Activated T-cell treated with anti-CD3 and anti-CD28 coated beads, Interleukin-2, amount 50 U/mL, for 24 hours (primary cell): Measurements from ENCODE around the gene TNRC6C.

Experiments used
- DNase-seq: peaks from one replicate; pipeline ENCODE4 v3.0.0-alpha.2; 2020
- H3K27ac Mint-ChIP-seq: 2 replicates; pipeline ENCODE4 v1.8.0; 2020; ENCODE audit warnings: mild to moderate bottlenecking, mixed read lengths
- H3K27me3 Mint-ChIP-seq: 2 replicates; pipeline ENCODE4 v1.8.0; 2020; ENCODE audit warnings: mixed read lengths
- H3K36me3 Mint-ChIP-seq: 2 replicates; pipeline ENCODE4 v1.8.0; 2020; ENCODE audit warnings: low read depth, mixed read lengths
- H3K4me1 Mint-ChIP-seq: 2 replicates; pipeline ENCODE4 v1.8.0; 2020; ENCODE audit warnings: low read depth, mixed read lengths
- H3K4me3 Mint-ChIP-seq: 2 replicates; pipeline ENCODE4 v1.8.0; 2020; ENCODE audit warnings: mild to moderate bottlenecking, moderate library complexity, mixed read lengths
- H3K9me3 Mint-ChIP-seq: 2 replicates; pipeline ENCODE4 v1.8.0; 2020; ENCODE audit warnings: mixed read lengths

Gene TNRC6C

DNA sequence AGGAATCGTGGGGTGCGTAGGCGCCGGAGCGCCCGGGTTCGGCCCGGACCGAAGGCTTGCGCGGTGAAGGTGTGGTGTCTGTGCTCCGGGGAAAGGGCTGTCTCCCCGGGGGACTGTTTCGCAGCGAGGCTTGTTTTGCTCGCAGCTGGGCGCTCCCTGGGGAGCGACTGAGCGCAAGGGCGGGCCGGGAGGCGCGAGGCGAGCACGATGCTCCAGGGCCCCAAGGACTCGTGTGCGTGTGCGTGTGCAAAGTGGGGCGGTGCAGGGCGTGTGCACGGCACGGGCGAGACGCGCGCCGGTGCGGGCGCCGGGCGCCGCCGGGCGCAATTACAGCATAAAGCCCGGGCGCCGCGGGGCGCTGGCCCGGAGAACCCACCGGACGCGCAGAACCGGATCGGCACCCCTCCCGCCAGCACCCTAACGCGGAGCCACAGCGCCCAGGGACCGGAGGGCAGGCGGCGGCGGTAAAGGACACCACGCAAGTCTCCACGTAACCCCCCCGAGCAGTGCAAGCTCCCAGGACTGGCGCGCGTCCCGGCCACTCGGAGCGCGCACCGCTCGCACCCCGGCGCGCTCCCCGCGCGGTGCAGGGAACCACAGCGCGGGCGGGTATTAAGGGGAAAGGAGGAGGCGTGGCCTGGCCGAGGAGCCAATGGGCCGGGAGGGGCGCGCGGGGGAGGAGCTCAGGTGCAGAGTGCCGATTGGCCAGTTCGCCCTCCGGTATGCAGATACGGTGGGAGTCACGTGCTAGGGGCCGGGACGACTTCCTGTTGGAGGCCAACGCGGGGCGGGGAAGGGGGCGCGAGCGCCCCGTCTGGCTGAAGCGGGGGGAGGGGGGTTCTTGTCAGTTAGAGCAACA is at the start of gene TNRC6C:
TNRC6C (plus strand) TSS at position 847 of the 859 bp plus-strand sequence. CDS start 45,504 bp downstream, outside the sequence.
- H3K4me1 Mint-ChIP-seq = peaks cover 46% of the 10 kb centered on the region
- peak; percentile 99 for DNase-seq

GRCh38 chr17:77909236-77909635 is 49.3 kb upstream of the TNRC6C start:
- no peak overlapping the region for H3K27ac Mint-ChIP-seq
- peaks cover 3% of the 10 kb centered on the region for H3K27me3 Mint-ChIP-seq
- no peak overlapping the region for H3K4me3 Mint-ChIP-seq

More for the DNA sequence above, at the start of gene TNRC6C:
- Mint-ChIP-seq H3K9me3 (no peaks in the 10 kb centered on the region), H3K4me3 (peak within 1 kb of the TSS; percentile 92), H3K27ac (peak within 1 kb of the TSS; percentile 90), H3K36me3 (peaks cover 15% of the 10 kb centered on the region), H3K27me3 (peaks cover 5% of the 10 kb centered on the region)

DNA sequence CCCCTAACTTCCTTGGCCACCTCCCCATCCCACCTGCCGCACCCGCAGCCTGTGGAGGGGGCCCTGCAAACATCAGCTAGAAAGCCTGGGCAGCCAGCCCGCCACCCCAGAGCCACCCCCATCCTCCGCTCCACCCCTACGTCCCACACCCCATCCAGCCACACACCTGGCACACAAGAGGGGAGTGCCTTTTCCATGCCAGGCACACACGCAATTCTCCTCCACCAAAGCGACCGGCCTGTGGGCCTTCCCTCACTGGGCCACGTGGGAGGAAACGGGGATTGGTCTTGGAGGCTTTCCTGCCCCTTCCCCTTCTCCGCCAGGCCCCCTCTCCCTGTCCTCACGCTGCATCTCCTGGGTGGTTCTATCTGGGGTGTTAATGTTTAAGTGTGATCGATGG is 48.7 kb upstream of the TNRC6C start:
- Mint-ChIP-seq H3K27ac (no peak overlapping the region), H3K36me3 (no peaks in the 10 kb centered on the region), H3K9me3 (no peaks in the 10 kb centered on the region), H3K27me3 (peaks cover 9% of the 10 kb centered on the region), H3K4me1 (no peaks in the 10 kb centered on the region), H3K4me3 (no peak overlapping the region)
- no peak for DNase-seq

More at GRCh38 chr17:77909236-77909635, 49.3 kb upstream of the TNRC6C start:
- H3K9me3 Mint-ChIP-seq = no peaks in the 10 kb centered on the region
- no peaks in the 10 kb centered on the region for H3K4me1 Mint-ChIP-seq
- no peaks in the 10 kb centered on the region for H3K36me3 Mint-ChIP-seq
- no peak for DNase-seq

DNA sequence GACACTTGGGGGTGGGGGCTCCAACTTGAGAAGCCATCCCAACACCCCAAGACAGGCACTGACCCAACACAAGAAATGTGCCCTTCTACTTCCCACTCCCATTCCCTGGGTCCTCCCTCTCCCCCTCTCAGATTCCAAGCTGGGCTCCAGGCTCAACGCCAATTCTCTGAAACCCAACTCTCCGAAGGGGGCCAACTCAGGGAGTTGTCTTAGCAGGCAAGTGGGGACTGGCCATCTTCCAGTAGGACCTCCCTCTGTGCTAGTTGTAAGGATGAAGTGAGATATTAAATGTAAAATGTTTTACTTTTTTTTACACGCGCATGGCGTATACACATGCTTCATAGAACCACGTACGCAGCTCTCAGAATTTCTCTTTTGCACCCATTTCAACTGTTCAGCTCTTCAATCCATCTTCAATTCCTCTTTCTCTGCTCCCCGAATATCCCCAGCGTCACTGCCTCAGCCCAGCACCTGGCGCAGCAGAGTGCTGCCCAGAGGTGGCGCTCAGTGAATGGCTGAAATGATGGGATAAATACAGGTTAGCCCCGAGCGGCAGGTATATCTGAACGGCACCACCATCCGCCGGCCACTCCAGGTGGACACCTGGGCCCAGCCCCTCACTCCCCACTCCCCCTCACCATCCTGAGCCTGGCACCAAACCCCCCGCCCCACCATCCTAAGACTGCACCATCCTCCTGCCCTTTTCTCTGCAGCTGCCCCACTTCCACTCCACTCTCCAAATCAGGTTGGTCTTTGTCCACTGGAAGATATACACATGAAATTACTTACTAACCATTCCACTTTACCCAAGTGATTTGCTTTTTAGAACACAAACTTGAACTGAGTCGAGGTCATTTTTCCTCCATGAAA is 43.9 kb upstream of the TNRC6C start:
- Mint-ChIP-seq H3K4me3 (no peak overlapping the region), H3K9me3 (no peaks in the 10 kb centered on the region), H3K36me3 (no peaks in the 10 kb centered on the region), H3K27ac (no peak overlapping the region), H3K27me3 (peaks cover 39% of the 10 kb centered on the region), H3K4me1 (peaks cover 13% of the 10 kb centered on the region)
- DNase-seq = no peak

DNA sequence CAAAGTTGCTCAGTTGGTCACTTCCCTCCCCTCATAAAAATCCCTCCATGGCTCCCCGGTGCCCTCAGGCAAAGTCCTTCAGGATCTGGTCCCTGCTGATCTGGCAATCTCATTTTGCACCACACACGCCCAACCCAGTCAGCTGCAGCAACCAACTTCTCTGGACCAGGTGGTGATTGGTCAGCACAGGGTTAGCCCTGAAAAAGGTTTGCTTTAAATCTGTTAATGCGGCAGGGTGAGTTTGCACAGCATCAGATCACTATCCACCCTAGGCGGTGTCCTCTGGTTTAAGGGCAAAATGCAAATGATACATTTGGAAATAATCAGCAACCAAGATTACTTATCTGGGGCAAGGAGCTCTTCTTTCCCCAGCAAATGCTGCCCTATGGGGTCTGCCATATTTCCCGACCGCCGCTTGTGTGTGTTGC is 42.9 kb upstream of the TNRC6C start:
- H3K27me3 Mint-ChIP-seq = peaks cover 39% of the 10 kb centered on the region
- no peak overlapping the region for H3K4me3 Mint-ChIP-seq
- H3K36me3 Mint-ChIP-seq = no peaks in the 10 kb centered on the region
- peaks cover 13% of the 10 kb centered on the region for H3K4me1 Mint-ChIP-seq
- H3K9me3 Mint-ChIP-seq = no peaks in the 10 kb centered on the region
- DNase-seq = no peak
- H3K27ac Mint-ChIP-seq = no peak overlapping the region

- Mint-ChIP-seq H3K36me3 (no peaks in the 10 kb centered on the region), H3K9me3 (no peaks in the 10 kb centered on the region), H3K27ac (no peak overlapping the region), H3K27me3 (peaks cover 39% of the 10 kb centered on the region), H3K4me1 (peaks cover 13% of the 10 kb centered on the region), H3K4me3 (no peak overlapping the region)
- DNase-seq = no peak
Observed at GRCh38 chr17:77916264-77916663, 42.2 kb upstream of the TNRC6C start.

- Mint-ChIP-seq H3K27me3 (peaks cover 39% of the 10 kb centered on the region), H3K4me3 (peak overlapping the region; percentile 24), H3K36me3 (no peaks in the 10 kb centered on the region), H3K27ac (peak overlapping the region; percentile 47), H3K9me3 (no peaks in the 10 kb centered on the region), H3K4me1 (peaks cover 13% of the 10 kb centered on the region)
- DNase-seq = no peak
Observed at GRCh38 chr17:77916703-77917481, 41.6 kb upstream of the TNRC6C start.

GRCh38 chr17:77919276-77919675 is 39.2 kb upstream of the TNRC6C start:
- no peaks in the 10 kb centered on the region for H3K36me3 Mint-ChIP-seq
- no peak overlapping the region for H3K27ac Mint-ChIP-seq
- no peaks in the 10 kb centered on the region for H3K9me3 Mint-ChIP-seq
- H3K4me3 Mint-ChIP-seq = no peak overlapping the region
- H3K27me3 Mint-ChIP-seq = peaks cover 35% of the 10 kb centered on the region
- no peak for DNase-seq
- peaks cover 13% of the 10 kb centered on the region for H3K4me1 Mint-ChIP-seq

DNA sequence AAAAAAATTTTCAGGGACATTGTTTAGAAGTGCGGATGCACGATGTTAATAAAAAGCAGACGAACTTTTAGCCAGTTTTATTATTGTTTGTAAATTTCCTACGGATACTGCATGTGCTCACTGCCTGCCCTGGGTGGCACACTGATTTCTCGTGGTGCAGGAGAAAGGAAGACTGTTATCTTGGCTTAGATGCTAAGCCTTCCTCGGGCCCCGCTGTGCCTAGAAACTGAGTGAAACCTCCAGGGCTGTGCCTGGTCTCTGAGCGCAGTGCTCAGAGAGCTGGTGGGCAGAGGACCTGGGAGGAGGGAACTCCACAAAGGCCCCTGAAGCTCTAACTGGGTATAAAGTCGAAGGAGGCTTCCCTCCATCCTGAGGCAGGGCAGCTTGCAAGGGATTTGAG is 35.4 kb upstream of the TNRC6C start:
- Mint-ChIP-seq H3K27ac (no peak overlapping the region), H3K27me3 (peaks cover 2% of the 10 kb centered on the region), H3K9me3 (no peaks in the 10 kb centered on the region), H3K36me3 (no peaks in the 10 kb centered on the region), H3K4me3 (no peak overlapping the region), H3K4me1 (peaks cover 3% of the 10 kb centered on the region)
- no peak for DNase-seq

DNA sequence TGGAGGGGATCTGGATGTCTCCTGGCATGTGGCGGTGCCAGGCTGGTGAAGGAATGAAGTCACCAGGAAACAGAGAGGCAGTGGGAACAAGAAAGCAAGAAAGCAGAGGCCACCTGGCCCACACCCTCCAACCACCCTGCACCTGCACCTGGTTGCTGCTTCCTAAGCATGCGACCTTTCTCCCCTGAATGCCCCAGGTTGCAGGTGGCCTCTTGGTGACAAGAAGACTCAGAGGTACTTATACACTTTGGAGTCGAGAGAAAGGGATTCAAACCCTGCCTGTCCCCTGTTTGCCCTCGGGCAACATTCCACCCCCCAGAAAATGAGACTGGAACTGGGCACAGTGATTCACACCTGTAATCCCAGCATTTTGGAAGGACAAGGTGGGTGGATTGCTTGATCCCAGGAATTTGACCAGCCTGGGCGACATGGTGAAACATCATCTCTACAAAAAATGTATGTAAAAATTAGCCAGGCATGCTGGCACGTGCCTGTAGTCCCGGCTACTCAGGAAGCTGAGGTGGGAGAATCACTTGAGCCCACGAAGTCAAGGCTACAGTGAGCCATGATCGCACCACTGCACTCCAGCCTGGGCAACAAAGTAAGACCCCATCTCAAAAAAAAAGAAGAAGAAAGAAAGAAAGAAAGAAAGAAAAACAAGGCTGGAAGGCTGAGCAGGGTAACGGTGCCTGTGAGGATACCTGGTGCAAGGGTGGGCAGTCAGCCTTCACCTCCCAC is 34.6 kb upstream of the TNRC6C start:
- Mint-ChIP-seq H3K4me1 (peaks cover 5% of the 10 kb centered on the region), H3K36me3 (no peaks in the 10 kb centered on the region), H3K9me3 (no peaks in the 10 kb centered on the region), H3K4me3 (no peak overlapping the region), H3K27ac (no peak overlapping the region), H3K27me3 (no peaks in the 10 kb centered on the region)
- no peak for DNase-seq

- no peak overlapping the region for H3K27ac Mint-ChIP-seq
- H3K4me3 Mint-ChIP-seq = no peak overlapping the region
- no peaks in the 10 kb centered on the region for H3K27me3 Mint-ChIP-seq
- no peaks in the 10 kb centered on the region for H3K9me3 Mint-ChIP-seq
- no peaks in the 10 kb centered on the region for H3K36me3 Mint-ChIP-seq
- peaks cover 14% of the 10 kb centered on the region for H3K4me1 Mint-ChIP-seq
- no peak for DNase-seq
Observed at GRCh38 chr17:77924757-77925336, 33.7 kb upstream of the TNRC6C start.

GRCh38 chr17:77925831-77926543 is 32.5 kb upstream of the TNRC6C start:
- Mint-ChIP-seq H3K27me3 (no peaks in the 10 kb centered on the region), H3K4me1 (peaks cover 14% of the 10 kb centered on the region), H3K4me3 (no peak overlapping the region), H3K27ac (no peak overlapping the region), H3K9me3 (no peaks in the 10 kb centered on the region), H3K36me3 (no peaks in the 10 kb centered on the region)
- no peak for DNase-seq

DNA sequence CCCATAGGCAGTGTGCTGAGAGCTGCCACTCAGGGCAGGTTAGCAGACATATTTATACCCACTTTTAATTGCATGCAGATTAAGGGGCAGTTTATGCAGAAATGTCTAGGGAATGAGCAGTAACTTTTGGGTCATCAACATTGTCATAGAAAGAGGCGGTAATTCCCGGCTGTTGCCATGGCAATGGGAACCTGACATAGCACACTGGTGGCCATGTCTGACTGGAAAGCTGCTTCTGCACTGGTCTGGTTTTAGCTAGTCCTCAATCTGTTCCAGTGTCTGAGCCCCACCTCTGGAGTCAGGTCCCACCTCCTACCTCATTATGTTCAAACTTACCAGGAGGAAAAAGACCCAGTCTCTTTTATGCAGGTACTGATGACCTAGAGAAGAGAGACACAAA is 31.5 kb upstream of the TNRC6C start:
- H3K4me3 Mint-ChIP-seq = no peak overlapping the region
- H3K36me3 Mint-ChIP-seq = no peaks in the 10 kb centered on the region
- no peak overlapping the region for H3K27ac Mint-ChIP-seq
- DNase-seq = no peak
- H3K9me3 Mint-ChIP-seq = no peaks in the 10 kb centered on the region
- H3K27me3 Mint-ChIP-seq = no peaks in the 10 kb centered on the region
- H3K4me1 Mint-ChIP-seq = peaks cover 14% of the 10 kb centered on the region
